ENCODE data around the gene CSMD2.

Gene CSMD2

GRCh38 chr1:34009340-34009985 lies 155.6 kb downstream of the CSMD2 start:
- Histone ChIP-seq H3K4me3 (ENCODE audit: low read length, poor library complexity, severe bottlenecking) (no peak overlapping the region), H3F3A (ENCODE audit: low read depth) (no peaks in the 10 kb centered on the region), H3K79me2 (ENCODE audit: insufficient read depth, low read length) (no peaks in the 10 kb centered on the region), H3K36me3 (ENCODE audit: insufficient read depth, low read length) (no peaks in the 10 kb centered on the region), H3K27me3 (ENCODE audit: insufficient read depth, low read length, poor library complexity, severe bottlenecking) (no peaks in the 10 kb centered on the region), H3K9me2 (replicated peaks; ENCODE audit: low read depth, low read length) (no peaks in the 10 kb centered on the region), H4K20me1 (ENCODE audit: insufficient read depth, low read length, poor library complexity, severe bottlenecking) (no peaks in the 10 kb centered on the region), H3K4me1 (ENCODE audit: insufficient read depth, low read length, poor library complexity, severe bottlenecking) (no peaks in the 10 kb centered on the region), H3K9ac (ENCODE audit: low read depth, low read length, poor library complexity, severe bottlenecking) (no peak overlapping the region), H2AFZ (ENCODE audit: low read length) (no peak overlapping the region), H3K4me2 (ENCODE audit: low read depth, low read length, poor library complexity, severe bottlenecking) (no peak overlapping the region), H3K9me3 (ENCODE audit: insufficient read depth, low read depth, low read length) (no peaks in the 10 kb centered on the region)
- TF ChIP-seq EZH2phosphoT487 (IDR thresholded peaks at IDR 0.05; ENCODE audit: borderline replicate concordance) (no peak), CTCF (conservative IDR thresholded peaks at IDR 0.05; ENCODE audit: low read length) (no peak)

- H3K9me2 ChIP-seq (replicated peaks; ENCODE audit: low read depth, low read length), result no peaks in the 10 kb centered on the region
- H3K36me3 ChIP-seq (ENCODE audit: insufficient read depth, low read length), result no peaks in the 10 kb centered on the region
- H3K79me2 ChIP-seq (ENCODE audit: insufficient read depth, low read length), result no peaks in the 10 kb centered on the region
- H3F3A ChIP-seq (ENCODE audit: low read depth), result no peaks in the 10 kb centered on the region
- no peaks in the 10 kb centered on the region for H3K27me3 ChIP-seq (ENCODE audit: insufficient read depth, low read length, poor library complexity, severe bottlenecking)
- H3K9ac ChIP-seq (ENCODE audit: low read depth, low read length, poor library complexity, severe bottlenecking), result no peak overlapping the region
- no peaks in the 10 kb centered on the region for H3K4me1 ChIP-seq (ENCODE audit: insufficient read depth, low read length, poor library complexity, severe bottlenecking)
- no peak overlapping the region for H2AFZ ChIP-seq (ENCODE audit: low read length)
- no peak overlapping the region for H3K4me2 ChIP-seq (ENCODE audit: low read depth, low read length, poor library complexity, severe bottlenecking)
- no peaks in the 10 kb centered on the region for H4K20me1 ChIP-seq (ENCODE audit: insufficient read depth, low read length, poor library complexity, severe bottlenecking)
- TF ChIP-seq CTCF (conservative IDR thresholded peaks at IDR 0.05; ENCODE audit: low read length) (no peak), EZH2phosphoT487 (IDR thresholded peaks at IDR 0.05; ENCODE audit: borderline replicate concordance) (no peak)
- no peak overlapping the region for H3K4me3 ChIP-seq (ENCODE audit: low read length, poor library complexity, severe bottlenecking)
- no peaks in the 10 kb centered on the region for H3K9me3 ChIP-seq (ENCODE audit: insufficient read depth, low read depth, low read length)
Measured at GRCh38 chr1:34007760-34008159, 157.3 kb downstream of the CSMD2 start.

- Histone ChIP-seq H3K9me3 (ENCODE audit: insufficient read depth, low read depth, low read length) (no peaks in the 10 kb centered on the region), H3K4me2 (ENCODE audit: low read depth, low read length, poor library complexity, severe bottlenecking) (no peak overlapping the region), H3K4me1 (ENCODE audit: insufficient read depth, low read length, poor library complexity, severe bottlenecking) (no peaks in the 10 kb centered on the region), H3K4me3 (ENCODE audit: low read length, poor library complexity, severe bottlenecking) (no peak overlapping the region), H3F3A (ENCODE audit: low read depth) (no peaks in the 10 kb centered on the region), H4K20me1 (ENCODE audit: insufficient read depth, low read length, poor library complexity, severe bottlenecking) (no peaks in the 10 kb centered on the region), H2AFZ (ENCODE audit: low read length) (no peak overlapping the region), H3K9me2 (replicated peaks; ENCODE audit: low read depth, low read length) (no peaks in the 10 kb centered on the region), H3K36me3 (ENCODE audit: insufficient read depth, low read length) (no peaks in the 10 kb centered on the region), H3K27me3 (ENCODE audit: insufficient read depth, low read length, poor library complexity, severe bottlenecking) (no peaks in the 10 kb centered on the region), H3K79me2 (ENCODE audit: insufficient read depth, low read length) (no peaks in the 10 kb centered on the region), H3K9ac (ENCODE audit: low read depth, low read length, poor library complexity, severe bottlenecking) (no peak overlapping the region)
- TF ChIP-seq EZH2phosphoT487 (IDR thresholded peaks at IDR 0.05; ENCODE audit: borderline replicate concordance) (no peak), CTCF (conservative IDR thresholded peaks at IDR 0.05; ENCODE audit: low read length) (no peak)
Measured at GRCh38 chr1:34005309-34005708, 159.7 kb downstream of the CSMD2 start.
